Ovary (tissue), 9 donors: Measurements from ENCODE around the gene CAMTA1. TPM values are rescaled to one million over a fixed set of nuclear protein-coding genes. Genes with fewer than 3 reads are reported as not detected.

Experiments used
- DNase-seq, 5 donors: peaks; one replicate each; pipeline ENCODE4 v3.0.0-alpha.2; 2019 to 2020
- H3K27ac ChIP-seq, 2 donors: fragments of 200-600 bp; one replicate each; pipeline versions ENCODE4 v1.5.1 to v1.8.0; 2019 to 2022
- H3K27me3 ChIP-seq: fragments of 200-600 bp; one replicate; pipeline ENCODE4 v1.8.0; 2022
- H3K36me3 ChIP-seq: fragments of 200-600 bp; sonication (generic); one replicate; pipeline ENCODE4 v1.5.1; 2019
- H3K4me1 ChIP-seq: one replicate; pipeline ENCODE4 v1.8.1; 2013; ENCODE audit warnings: mild to moderate bottlenecking, moderate library complexity; ENCODE audit not compliant: insufficient read depth
- H3K4me3 ChIP-seq: fragments of 200-600 bp; sonication (generic); one replicate; pipeline ENCODE4 v1.5.1; 2017
- H3K9me3 ChIP-seq, 2 donors: fragments of 200-600 bp in 1 of 2; sonication (generic) in 1 of 2; one replicate each; pipeline versions ENCODE4 v1.5.1 to v1.8.1; 2013 to 2019; ENCODE audit warnings: mild to moderate bottlenecking in 1 of 2, moderate library complexity in 1 of 2
- EP300 ChIP-seq: sonication (generic); formaldehyde crosslinking; IDR thresholded peaks from one replicate; pipeline ENCODE4 v1.6.1; 2017; ENCODE audit warnings: antibody characterized with exemption
- POLR2A ChIP-seq: fragments of 450-650 bp; IDR thresholded peaks from one replicate; pipeline ENCODE4 v1.6.1; 2017; ENCODE audit warnings: antibody characterized with exemption, mild to moderate bottlenecking, moderate library complexity
- WGBS, 3 donors: extraction: QIAGEN DNeasy Blood & Tissue Kit in 1 of 3; methylation state at CpG; one replicate each; pipeline versions ENCODE4 v1.1.5 to v1.1.7; 2013 to 2017; 5-methylcytosine and 5-hydroxymethylcytosine counted together
- intact Hi-C, 4 donors: fragments of 100-400 bp; cut with DNase I; formaldehyde crosslinking; loops; one replicate each; pipeline versions ENCODE4 v1.11.0 to v1.15.1; 2022 to 2023
- polyA plus RNA-seq, 2 donors: library from polyadenylated mRNA; stranded (reverse); fragments of 200-250 nt in 1 of 2; fragments of 350-450 nt in 1 of 2; fragmentation: Illumina TruSeq in 1 of 2; extraction: RNeasy Lipid Tissue Mini Kit (QIAGEN cat#74804) in 1 of 2; gene quantifications; one replicate each; pipeline ENCODE4 v1.2.3, GENCODE V29; 2013 to 2014
- total RNA-seq, 7 donors: library from RNA; depleted of rRNA in 2 of 7; stranded (reverse); fragments of >200 nt in 2 of 7; fragmentation: NEBNext Ultra II Directional in 3 of 7; extraction: Animal tissue kit (Norgen Biotek cat#: 25700) in 3 of 7; gene quantifications; one replicate each; pipeline versions ENCODE4 v1.1.0 to v1.2.4, GENCODE V29; 2016 to 2023
- TF ChIP-seq, protein P1 (sequence below), 3 donors: fragments of 450-650 bp in 2 of 3; fragments of 200-600 bp in 1 of 3; IDR thresholded peaks; one replicate each; pipeline versions ENCODE4 v1.5.1 to v1.8.0; 2016 to 2022; ENCODE audit warnings: antibody characterized with exemption in 3 of 3, mild to moderate bottlenecking in 1 of 3
- donor health status: DM: no; HTN: no; CAD: no; lungs with moderate emphysema.
- donor health status: DM: no; HTN: no; CAD: no.
- donor health status: Bipolar disorder and iron deficiency.
- donor health status: DM: yes; HTN: yes; CAD: no.
- donor health status: DM: no; HTN: no; CAD: no.
- donor health status: DM: yes; HTN: yes; CAD: no.

The CAMTA1 gene
- total and polyA plus RNA-seq, 9 donors = 51.1 to 150 (median 67.4) TPM

DNA sequence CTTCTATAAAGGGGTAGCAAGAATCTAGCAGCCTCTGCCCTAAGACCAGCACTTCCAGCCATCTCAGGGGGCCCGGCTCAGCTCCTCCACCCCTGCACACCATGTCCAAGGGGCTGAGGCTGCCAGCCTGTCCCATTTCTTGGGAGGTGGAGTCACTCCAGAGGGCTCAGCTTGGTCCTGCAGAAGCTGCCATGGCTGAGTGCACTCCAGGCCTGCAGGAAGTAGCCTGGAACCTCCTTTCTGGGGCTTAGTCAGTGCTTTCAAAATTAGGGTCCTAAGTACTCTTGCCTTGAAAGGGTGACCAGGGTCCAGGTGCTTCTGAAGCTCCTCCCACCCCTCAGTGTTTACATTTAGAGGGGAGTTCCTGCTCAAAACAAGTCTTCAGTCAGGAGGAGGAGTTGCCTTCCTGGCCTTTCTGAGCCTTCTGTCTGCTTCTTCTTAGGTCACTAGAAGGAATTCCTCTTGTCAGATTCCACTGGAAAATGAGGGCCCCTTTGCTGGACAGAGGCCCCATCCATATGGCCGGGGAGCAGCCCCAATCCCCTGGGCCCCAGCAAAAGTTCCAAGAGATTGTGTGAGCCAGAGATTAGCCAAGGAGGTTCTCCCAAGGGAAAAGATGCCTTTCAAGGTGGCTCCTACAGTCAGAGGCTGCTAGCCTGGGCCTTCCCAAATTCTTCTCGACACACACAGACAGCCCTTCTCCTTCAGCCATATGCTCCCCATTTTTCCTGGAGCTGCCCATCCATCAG lies 857.7 kb downstream of the CAMTA1 start:
- intact Hi-C loops = loop anchor here in 3 of 4 donors (10.0 kb wide), 4 partner anchors 418 to 918 kb away; no protein-coding TSS in a partner anchor
- no peaks in the 10 kb centered on the region for H3K9me3 ChIP-seq
- H3K4me3 ChIP-seq = no peak overlapping the region
- no peaks in the 10 kb centered on the region for H3K27me3 ChIP-seq
- no peaks in the 10 kb centered on the region for H3K4me1 ChIP-seq
- no peak overlapping the region for H3K27ac ChIP-seq
- TF ChIP-seq POLR2A (no peak), EP300 (no peak)
- TF ChIP-seq, protein P1, sequence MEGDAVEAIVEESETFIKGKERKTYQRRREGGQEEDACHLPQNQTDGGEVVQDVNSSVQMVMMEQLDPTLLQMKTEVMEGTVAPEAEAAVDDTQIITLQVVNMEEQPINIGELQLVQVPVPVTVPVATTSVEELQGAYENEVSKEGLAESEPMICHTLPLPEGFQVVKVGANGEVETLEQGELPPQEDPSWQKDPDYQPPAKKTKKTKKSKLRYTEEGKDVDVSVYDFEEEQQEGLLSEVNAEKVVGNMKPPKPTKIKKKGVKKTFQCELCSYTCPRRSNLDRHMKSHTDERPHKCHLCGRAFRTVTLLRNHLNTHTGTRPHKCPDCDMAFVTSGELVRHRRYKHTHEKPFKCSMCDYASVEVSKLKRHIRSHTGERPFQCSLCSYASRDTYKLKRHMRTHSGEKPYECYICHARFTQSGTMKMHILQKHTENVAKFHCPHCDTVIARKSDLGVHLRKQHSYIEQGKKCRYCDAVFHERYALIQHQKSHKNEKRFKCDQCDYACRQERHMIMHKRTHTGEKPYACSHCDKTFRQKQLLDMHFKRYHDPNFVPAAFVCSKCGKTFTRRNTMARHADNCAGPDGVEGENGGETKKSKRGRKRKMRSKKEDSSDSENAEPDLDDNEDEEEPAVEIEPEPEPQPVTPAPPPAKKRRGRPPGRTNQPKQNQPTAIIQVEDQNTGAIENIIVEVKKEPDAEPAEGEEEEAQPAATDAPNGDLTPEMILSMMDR (IDR thresholded peaks at IDR 0.05) = no peak
- WGBS, 3 donors = 46 to 70% (median 53%) methylated on average over 3 of the region's 3 CpGs
- H3K36me3 ChIP-seq = no peaks in the 10 kb centered on the region
- no peak for DNase-seq

DNA sequence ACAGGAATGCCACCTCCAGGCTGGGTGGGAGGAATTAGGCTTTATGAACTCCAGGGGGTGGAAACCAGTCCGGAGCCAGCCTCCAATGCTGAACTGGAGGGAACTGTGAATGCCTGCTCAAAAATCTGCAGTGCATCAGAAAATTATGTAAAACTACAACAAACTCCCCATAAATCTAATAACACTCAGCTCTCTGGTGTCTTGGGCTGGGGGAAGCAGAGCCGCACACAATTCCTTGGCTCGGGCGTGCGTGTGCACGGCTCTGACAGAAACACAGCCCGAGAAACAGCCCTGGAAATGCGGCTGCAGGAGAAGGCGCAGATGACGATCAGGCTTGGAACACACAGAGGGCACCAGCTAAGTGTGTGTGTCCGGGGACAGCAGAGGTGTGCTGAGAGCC lies 858.3 kb downstream of the CAMTA1 start:
- Histone ChIP-seq H3K27me3 (no peaks in the 10 kb centered on the region), H3K36me3 (no peaks in the 10 kb centered on the region), H3K27ac (no peak overlapping the region), H3K4me1 (no peaks in the 10 kb centered on the region), H3K4me3 (no peak overlapping the region), H3K9me3 (no peaks in the 10 kb centered on the region)
- no peak for DNase-seq
- WGBS, 3 donors = 66 to 79% (median 70%) methylated on average over 11 of the region's 11 CpGs
- intact Hi-C loops = loop anchor here in 3 of 4 donors (10.0 kb wide), 4 partner anchors 419 to 919 kb away; no protein-coding TSS in a partner anchor
- TF ChIP-seq POLR2A = no peak
- TF ChIP-seq, protein P1 (IDR thresholded peaks at IDR 0.05) = no peak
- TF ChIP-seq EP300 = no peak

DNA sequence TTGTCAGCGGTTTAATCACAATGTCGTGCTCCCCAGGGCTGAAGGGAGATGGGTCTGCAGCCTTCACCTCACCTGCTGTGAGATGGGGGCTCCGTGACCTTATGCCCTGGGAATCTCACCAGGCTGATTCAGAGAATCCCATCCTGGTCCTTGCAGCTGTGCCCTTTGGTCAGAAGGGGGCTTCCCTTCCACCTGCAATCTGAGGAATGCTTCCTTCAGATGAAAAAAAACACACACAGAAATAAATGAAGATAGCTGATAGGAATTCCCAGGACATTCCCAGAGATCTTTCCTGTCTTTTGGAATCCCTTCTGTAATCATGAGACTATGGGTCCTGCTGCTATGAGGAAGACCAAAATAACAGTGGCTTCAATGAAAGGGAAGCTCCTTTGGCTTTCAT lies 858.8 kb downstream of the CAMTA1 start:
- no peak for DNase-seq
- no peaks in the 10 kb centered on the region for H3K27me3 ChIP-seq
- TF ChIP-seq POLR2A = no peak
- no peak for TF ChIP-seq EP300
- TF ChIP-seq, protein P1 (IDR thresholded peaks at IDR 0.05) = no peak
- WGBS, 3 donors = 77 to 87% (median 85%) methylated on average over 3 of the region's 3 CpGs
- H3K9me3 ChIP-seq = no peaks in the 10 kb centered on the region
- no peaks in the 10 kb centered on the region for H3K36me3 ChIP-seq
- no peak overlapping the region for H3K27ac ChIP-seq
- no peak overlapping the region for H3K4me3 ChIP-seq
- intact Hi-C loops = loop anchor here in 3 of 4 donors (10.0 kb wide), 4 partner anchors 419 to 919 kb away; no protein-coding TSS in a partner anchor
- no peaks in the 10 kb centered on the region for H3K4me1 ChIP-seq

DNA sequence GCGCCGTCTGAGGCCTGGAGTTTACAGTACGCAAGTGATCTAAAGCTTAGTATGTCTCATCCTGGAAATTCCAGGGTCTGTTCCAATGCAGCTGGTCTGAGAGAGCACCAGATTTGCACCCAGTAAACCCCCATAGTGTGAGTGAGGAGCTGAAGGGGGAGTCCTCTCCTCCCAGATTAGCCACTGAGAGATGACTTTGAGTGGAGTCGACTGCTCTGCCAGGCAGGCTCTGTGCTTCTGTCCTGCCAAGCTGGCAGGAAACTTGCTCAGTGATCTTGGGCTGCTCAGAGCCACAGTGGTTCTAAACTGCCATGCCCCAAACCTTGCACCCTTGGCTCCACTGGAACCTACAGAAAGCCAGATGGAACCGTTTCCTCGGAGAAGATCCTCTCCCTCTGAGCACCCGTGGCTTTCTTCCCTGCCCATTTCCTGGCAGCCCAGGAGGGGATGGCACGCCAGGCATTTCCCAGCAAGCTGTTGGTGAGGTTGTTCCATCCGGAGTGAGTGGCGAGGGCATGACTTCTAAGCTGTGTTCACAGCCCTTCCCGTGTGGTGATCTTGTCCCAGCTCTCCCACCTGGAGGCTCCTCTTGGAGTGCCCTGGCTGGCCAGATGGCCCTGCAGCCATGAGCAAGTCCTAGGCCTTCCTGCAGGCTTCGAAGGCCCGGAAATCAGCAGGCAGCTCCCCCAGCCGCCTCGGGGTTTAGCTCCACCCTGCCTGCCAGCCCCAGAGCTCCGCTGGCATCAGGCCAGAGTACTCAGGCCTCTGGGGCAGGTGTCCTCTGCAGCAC lies 859.9 kb downstream of the CAMTA1 start:
- intact Hi-C loops = loop anchor here (5.0 to 10.0 kb wide), 5 partner anchors 420 to 923 kb away; no protein-coding TSS in a partner anchor
- Histone ChIP-seq H3K4me3 (no peak overlapping the region), H3K4me1 (no peaks in the 10 kb centered on the region), H3K27ac (no peak overlapping the region), H3K27me3 (no peaks in the 10 kb centered on the region), H3K9me3 (no peaks in the 10 kb centered on the region), H3K36me3 (no peaks in the 10 kb centered on the region)
- TF ChIP-seq EP300 = no peak
- TF ChIP-seq, protein P1 (IDR thresholded peaks at IDR 0.05) = no peak
- 66 to 72% (median 67%) methylated on average over 14 to 16 of the region's 16 CpGs for WGBS, 3 donors
- DNase-seq = peak in 2 of 5 donors; percentile 24 to 46
